BJ (cell line): ENCODE measurements around the gene EGFLAM. TPM values are rescaled to one million over a fixed set of nuclear protein-coding genes. Genes with fewer than 3 reads are reported as not detected.

Experiments
- CTCF ChIA-PET: fragments of 350-600 bp; formaldehyde crosslinking; extraction: SDS; loops from one replicate; lab custom pipeline; 2021; ENCODE audit warnings: antibody characterized with exemption, inconsistent platforms; lab: Yijun Ruan, JAX
- POLR2A ChIA-PET: fragments of 300-600 bp; sonication (Branson Sonifier 250); formaldehyde crosslinking; extraction: SDS; loops from one replicate; lab custom pipeline; 2021; ENCODE audit warnings: antibody characterized with exemption; lab: Charles Lee
- DNase-seq: peaks from one replicate; pipeline ENCODE4 v3.0.0-alpha.2; 2011; ENCODE audit warnings: low read depth
- H3K27me3 ChIP-seq: 2 replicates; pipeline ENCODE4 v1.6.0; 2011; ENCODE audit warnings: low read length; ENCODE audit not compliant: control insufficient read depth, insufficient read depth
- H3K36me3 ChIP-seq: 2 replicates; pipeline ENCODE4 v1.5.1; 2011; ENCODE audit warnings: low read length; ENCODE audit not compliant: control insufficient read depth, insufficient read depth
- H3K4me3 ChIP-seq: 2 replicates; pipeline ENCODE4 v1.5.1; 2011; ENCODE audit warnings: low read depth, mild to moderate bottlenecking, control low read depth, low read length
- polyA plus RNA-seq: library from polyadenylated mRNA; depleted of rRNA; stranded (reverse); fragments of >200 nt; gene quantifications from 2 replicates; pipeline ENCODE4 v1.2.3, GENCODE V29; 2011
- TF ChIP-seq, protein P1 (sequence below): IDR thresholded peaks from 2 replicates; pipeline ENCODE4 v1.5.1; 2011; ENCODE audit warnings: low read depth, mild to moderate bottlenecking, control low read depth, inconsistent platforms, low read length, moderate library complexity; ENCODE audit not compliant: insufficient read depth

EGFLAM gene
- polyA plus RNA-seq, 1 experiment = 3.9 TPM

DNA sequence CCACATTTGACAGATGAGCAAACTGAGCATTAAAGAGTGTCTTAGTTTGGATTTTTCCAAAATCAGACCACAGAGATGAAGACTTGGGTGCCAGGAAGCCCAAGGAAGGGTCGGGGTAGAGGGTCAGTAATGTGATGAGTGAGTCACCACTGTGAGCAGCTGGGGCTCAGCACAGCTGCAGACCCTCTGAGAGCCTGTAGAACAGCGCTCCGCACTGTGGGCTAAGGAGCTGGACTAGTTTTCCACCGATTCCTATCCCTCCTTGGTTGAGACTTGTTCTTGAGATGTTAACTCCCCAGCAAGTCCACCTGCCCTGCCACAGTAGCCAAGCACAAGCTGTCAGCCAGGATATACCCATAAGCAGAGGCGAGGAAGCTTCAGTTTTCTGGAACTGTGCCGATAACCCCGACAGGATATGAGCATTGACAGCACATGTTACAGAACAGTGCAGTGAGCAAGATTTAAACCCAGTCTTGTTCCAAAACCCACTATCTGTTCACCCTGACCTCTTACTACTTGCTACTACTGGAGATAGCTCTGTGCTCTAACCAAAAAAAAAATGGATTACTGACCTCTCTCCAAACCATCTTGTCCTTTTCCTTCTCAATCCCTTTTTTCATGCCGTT lies 31.8 kb downstream of the EGFLAM start:
- H3K4me3 ChIP-seq = no peak overlapping the region
- H3K36me3 ChIP-seq = no peaks in the 10 kb centered on the region
- TF ChIP-seq, protein P1, sequence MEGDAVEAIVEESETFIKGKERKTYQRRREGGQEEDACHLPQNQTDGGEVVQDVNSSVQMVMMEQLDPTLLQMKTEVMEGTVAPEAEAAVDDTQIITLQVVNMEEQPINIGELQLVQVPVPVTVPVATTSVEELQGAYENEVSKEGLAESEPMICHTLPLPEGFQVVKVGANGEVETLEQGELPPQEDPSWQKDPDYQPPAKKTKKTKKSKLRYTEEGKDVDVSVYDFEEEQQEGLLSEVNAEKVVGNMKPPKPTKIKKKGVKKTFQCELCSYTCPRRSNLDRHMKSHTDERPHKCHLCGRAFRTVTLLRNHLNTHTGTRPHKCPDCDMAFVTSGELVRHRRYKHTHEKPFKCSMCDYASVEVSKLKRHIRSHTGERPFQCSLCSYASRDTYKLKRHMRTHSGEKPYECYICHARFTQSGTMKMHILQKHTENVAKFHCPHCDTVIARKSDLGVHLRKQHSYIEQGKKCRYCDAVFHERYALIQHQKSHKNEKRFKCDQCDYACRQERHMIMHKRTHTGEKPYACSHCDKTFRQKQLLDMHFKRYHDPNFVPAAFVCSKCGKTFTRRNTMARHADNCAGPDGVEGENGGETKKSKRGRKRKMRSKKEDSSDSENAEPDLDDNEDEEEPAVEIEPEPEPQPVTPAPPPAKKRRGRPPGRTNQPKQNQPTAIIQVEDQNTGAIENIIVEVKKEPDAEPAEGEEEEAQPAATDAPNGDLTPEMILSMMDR = no peak
- no peaks in the 10 kb centered on the region; the same call in 1 of the 2 replicates for H3K27me3 ChIP-seq
- ChIA-PET POLR2A (no interaction called here), CTCF (interaction anchor here (1.8 kb wide), 1 partner anchor 19 kb away, joined by 3 read pairs; no protein-coding TSS in a partner anchor)
- DNase-seq = no peak

GRCh38 chr5:38291355-38291754 lies 33.0 kb downstream of the EGFLAM start:
- TF ChIP-seq, protein P1 = no peak

DNA sequence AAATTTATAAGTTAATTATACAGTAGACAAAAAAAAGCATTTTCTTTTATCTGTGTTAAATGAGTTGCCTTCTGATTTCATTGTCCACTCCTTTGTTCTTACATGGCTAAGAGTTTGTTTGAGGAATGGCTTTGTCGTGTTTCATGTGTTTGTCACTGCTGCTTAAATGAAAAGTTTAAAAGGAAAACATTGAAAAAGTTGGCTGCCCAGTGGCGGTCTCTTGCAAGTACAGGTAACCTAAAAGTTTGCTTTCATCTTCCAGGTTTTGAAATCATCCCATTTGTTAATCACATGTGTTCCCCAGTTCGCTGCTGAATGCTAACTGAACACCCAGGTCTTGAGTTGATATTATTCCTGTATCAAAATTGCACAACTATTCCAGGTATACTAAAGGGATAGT lies 33.9 kb downstream of the EGFLAM start:
- ChIA-PET CTCF (interaction anchor here (1.2 kb wide), 1 partner anchor 8 kb away, joined by 3 read pairs; no protein-coding TSS in a partner anchor), POLR2A (no interaction called here)
- TF ChIP-seq, protein P1 = no peak
- Histone ChIP-seq H3K36me3 (no peaks in the 10 kb centered on the region), H3K27me3 (no peaks in the 10 kb centered on the region; the same call in 1 of the 2 replicates), H3K4me3 (no peak overlapping the region)
- DNase-seq = no peak

More at GRCh38 chr5:38291355-38291754, 33.0 kb downstream of the EGFLAM start:
- Histone ChIP-seq H3K36me3 (no peaks in the 10 kb centered on the region), H3K27me3 (no peaks in the 10 kb centered on the region; the same call in 1 of the 2 replicates), H3K4me3 (no peak overlapping the region)
- no peak for DNase-seq
- POLR2A ChIA-PET = no interaction called here
- CTCF ChIA-PET = no interaction called here

DNA sequence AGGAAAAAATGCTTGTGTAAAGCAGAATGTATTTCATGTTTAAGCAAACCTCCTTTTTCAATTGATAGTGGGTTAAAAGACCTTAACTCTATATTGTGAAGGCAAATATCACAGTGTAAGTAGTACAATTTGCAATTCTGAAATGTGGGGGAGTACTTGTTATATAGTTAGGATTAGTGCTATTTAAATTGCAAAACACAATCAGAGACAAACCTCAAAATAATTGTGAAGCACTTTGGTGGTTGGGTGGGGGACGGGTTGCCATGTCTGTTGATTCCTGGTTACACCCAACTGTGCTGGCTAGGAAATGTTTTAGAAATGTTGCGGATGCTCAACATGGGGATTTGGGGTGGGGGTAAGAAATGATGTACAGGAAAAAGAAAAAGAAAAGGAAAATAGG lies 37.4 kb downstream of the EGFLAM start:
- TF ChIP-seq, protein P1 = no peak
- no peak for DNase-seq
- Histone ChIP-seq H3K36me3 (no peaks in the 10 kb centered on the region), H3K4me3 (no peak overlapping the region), H3K27me3 (no peaks in the 10 kb centered on the region)
- ChIA-PET CTCF (no interaction called here), POLR2A (no interaction called here)

DNA sequence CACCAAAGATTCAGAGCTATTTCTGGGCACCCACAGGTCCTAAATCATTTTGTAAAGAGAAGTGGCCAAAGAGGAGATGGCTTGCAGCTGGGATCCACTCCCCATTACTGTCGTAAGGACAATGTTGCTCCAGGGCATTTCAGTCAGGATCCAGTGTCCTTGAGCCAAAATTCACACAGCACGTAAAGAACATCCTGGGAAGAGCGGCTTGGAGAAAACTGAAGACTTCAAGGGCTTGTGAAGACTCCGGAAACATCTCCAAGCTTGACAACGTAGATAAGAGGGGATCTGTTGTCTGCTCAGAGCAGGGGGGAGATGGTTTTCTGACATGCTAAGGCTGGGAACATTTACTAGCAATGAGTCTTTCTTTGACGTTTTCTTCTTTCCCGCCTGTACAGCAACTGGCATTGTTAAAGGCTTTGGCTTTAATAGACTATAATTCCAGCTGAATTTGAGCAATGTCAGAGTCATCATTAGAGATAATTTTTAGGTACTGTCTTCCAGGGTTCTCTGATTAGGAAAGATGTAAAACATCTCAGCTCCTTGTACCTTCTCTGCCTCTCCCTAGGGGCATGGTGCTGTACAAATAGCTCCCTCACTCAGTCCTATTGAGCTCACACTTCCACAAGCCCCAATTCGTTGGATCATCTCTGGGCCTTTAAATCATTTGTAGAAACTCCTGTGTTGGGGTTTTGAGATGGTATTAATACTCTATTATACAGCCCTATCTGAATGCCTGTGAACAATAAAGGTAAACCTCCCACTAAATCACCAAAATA lies 39.7 kb downstream of the EGFLAM start:
- no peak for DNase-seq
- H3K36me3 ChIP-seq = no peaks in the 10 kb centered on the region
- ChIA-PET POLR2A (interaction anchor here (0.6 kb wide), 1 partner anchor 20 kb away, joined by 3 read pairs; no protein-coding TSS in a partner anchor), CTCF (interaction anchor here (0.9 to 2.0 kb wide), 3 partner anchors 9 to 89 kb away, joined by 3 to 5 read pairs (median 3); no protein-coding TSS in a partner anchor)
- no peaks in the 10 kb centered on the region for H3K27me3 ChIP-seq
- no peak overlapping the region for H3K4me3 ChIP-seq
- TF ChIP-seq, protein P1 = no peak
